CD4-positive, alpha-beta T cell (primary cell): ENCODE data around the gene KDM8. TPM values are rescaled to one million over a fixed set of nuclear protein-coding genes. Genes with fewer than 3 reads are reported as not detected.

ENCODE experiments used
- ATAC-seq: fragments of 200-7000 bp; cut with Tn5 transposase; one replicate; pipeline ENCODE4 v1.10.0; 2022; ENCODE audit warnings: mild to moderate bottlenecking; ENCODE audit not compliant: poor library complexity
- CTCF ChIA-PET: fragments of 350-600 bp; sonication (Branson Sonifier 250); formaldehyde crosslinking; loops from one replicate; lab custom pipeline; 2021; ENCODE audit warnings: antibody characterized with exemption, inconsistent platforms; lab: Charles Lee
- POLR2A ChIA-PET: fragments of 350-600 bp; sonication (Branson Sonifier 250); formaldehyde crosslinking; loops from one replicate; lab custom pipeline; 2021; ENCODE audit warnings: antibody characterized with exemption, inconsistent platforms; lab: Charles Lee
- DNase-seq, 14 experiments: peaks; one replicate each; pipeline ENCODE4 v3.0.0-alpha.2; 2013 to 2020; ENCODE audit warnings: mixed read lengths in 2 of 14
- H3K27ac ChIP-seq, 2 donors: one replicate each; pipeline versions ENCODE4 v1.5.1 to v1.7.0; 2013; ENCODE audit warnings: low read length in 2 of 2, low read depth in 1 of 2, mild to moderate bottlenecking in 1 of 2
- H3K27me3 ChIP-seq, 2 experiments: 1 replicate in 1 of 2; 2 replicates in 1 of 2; pipeline versions ENCODE4 v1.6.1 to v1.7.0; 2013; ENCODE audit warnings: low read length in 2 of 2, control low read depth in 1 of 2, mild to moderate bottlenecking in 1 of 2, moderate library complexity in 1 of 2; ENCODE audit not compliant: insufficient read depth in 2 of 2, control insufficient read depth in 1 of 2
- H3K36me3 ChIP-seq: one replicate; pipeline ENCODE4 v1.6.1; 2013; ENCODE audit warnings: low read length, control low read depth; ENCODE audit not compliant: insufficient read depth
- H3K4me1 ChIP-seq: one replicate; pipeline ENCODE4 v1.6.1; 2013; ENCODE audit warnings: low read length, control low read depth; ENCODE audit not compliant: insufficient read depth
- H3K4me3 ChIP-seq: one replicate; pipeline ENCODE4 v1.5.1; 2013; ENCODE audit warnings: mild to moderate bottlenecking, low read length, moderate library complexity
- H3K9me3 ChIP-seq, 2 experiments: 1 replicate in 1 of 2; 2 replicates in 1 of 2; pipeline versions ENCODE4 v1.6.1 to v1.7.0; 2013; ENCODE audit warnings: low read length in 2 of 2, mild to moderate bottlenecking in 2 of 2, control low read depth in 1 of 2, moderate library complexity in 1 of 2; ENCODE audit not compliant: control insufficient read depth in 1 of 2, insufficient read depth in 1 of 2
- H3K27ac Mint-ChIP-seq: one replicate; pipeline ENCODE4 v1.8.0; 2020; ENCODE audit warnings: mixed read lengths
- H3K27me3 Mint-ChIP-seq: one replicate; pipeline ENCODE4 v1.8.0; 2021; ENCODE audit warnings: mixed read lengths
- H3K36me3 Mint-ChIP-seq: one replicate; pipeline ENCODE4 v1.8.0; 2021; ENCODE audit warnings: low read depth, mixed read lengths
- H3K4me1 Mint-ChIP-seq: one replicate; pipeline ENCODE4 v1.8.0; 2021; ENCODE audit warnings: low read depth, mixed read lengths
- H3K4me3 Mint-ChIP-seq: one replicate; pipeline ENCODE4 v1.8.0; 2020; ENCODE audit warnings: mild to moderate bottlenecking, mixed read lengths
- H3K9me3 Mint-ChIP-seq: one replicate; pipeline ENCODE4 v1.8.0; 2020; ENCODE audit warnings: mixed read lengths
- intact Hi-C, 2 experiments: fragments of 100-400 bp; cut with DNase I in 1 of 2; cut with micrococcal nuclease in 1 of 2; formaldehyde crosslinking; loops; one replicate each; pipeline versions ENCODE4 v1.15.1 to v1.9.0; 2023 to 2025; cut with DNase I, micrococcal nuclease
- total RNA-seq, 174 experiments: library from RNA in 2 of 174; stranded (reverse) in 2 of 174; gene quantifications; one replicate each; pipeline ENCODE4 v1.2.3 and lab custom pipeline; 2021 to 2026
- TF ChIP-seq, protein P1 (sequence below): fragments of 200-600 bp; IDR thresholded peaks from one replicate; pipeline ENCODE4 v1.8.0; 2022; ENCODE audit warnings: antibody characterized with exemption, mild to moderate bottlenecking

KDM8 gene
- total RNA-seq, 2 experiments from 2014 or later: 15.1 to 17.3 TPM

DNA sequence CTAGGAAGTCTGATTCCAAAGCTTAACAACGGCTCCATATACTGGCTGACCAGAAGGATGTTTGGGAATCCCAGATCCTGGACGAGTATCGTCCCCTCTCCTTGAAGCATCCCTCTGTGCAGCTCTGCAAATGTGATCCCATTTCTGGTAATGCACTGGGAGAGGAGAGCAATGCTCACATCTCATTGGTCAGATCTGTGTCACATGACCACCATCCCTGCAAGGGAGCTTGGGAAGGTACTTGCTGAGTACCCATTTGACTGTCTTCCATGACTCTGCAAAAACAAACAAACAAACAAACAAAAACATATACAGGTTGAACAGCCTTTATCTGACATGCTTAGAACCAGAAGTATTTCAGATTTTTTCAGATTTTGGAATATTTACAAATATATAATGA is 41.9 kb upstream of the KDM8 start:
- no peaks in the 10 kb centered on the region for H3K4me1 Mint-ChIP-seq
- no peaks in the 10 kb centered on the region for H3K36me3 Mint-ChIP-seq
- DNase-seq: no peak
- POLR2A ChIA-PET: interaction anchor here (2.8 kb wide), 1 partner anchor 13 kb away, joined by 9 read pairs; no protein-coding TSS in a partner anchor
- H3K9me3 Mint-ChIP-seq: peaks cover 2% of the 10 kb centered on the region
- no peak for ATAC-seq
- intact Hi-C loops: no loop called here
- peaks cover 5 to 10% of the 10 kb centered on the region in 2 experiments for H3K9me3 ChIP-seq
- no peaks in the 10 kb centered on the region for H3K36me3 ChIP-seq
- H3K27me3 Mint-ChIP-seq: no peaks in the 10 kb centered on the region
- no peaks in the 10 kb centered on the region for H3K27me3 ChIP-seq
- CTCF ChIA-PET: interaction anchor here (1.4 to 2.3 kb wide), 3 partner anchors 8 to 206 kb away, joined by 3 to 8 read pairs (median 5); no protein-coding TSS in a partner anchor
- no peak overlapping the region for H3K27ac Mint-ChIP-seq
- H3K27ac ChIP-seq: no peak overlapping the region
- H3K4me3 ChIP-seq: no peak overlapping the region
- H3K4me3 Mint-ChIP-seq: no peak overlapping the region
- TF ChIP-seq, protein P1, sequence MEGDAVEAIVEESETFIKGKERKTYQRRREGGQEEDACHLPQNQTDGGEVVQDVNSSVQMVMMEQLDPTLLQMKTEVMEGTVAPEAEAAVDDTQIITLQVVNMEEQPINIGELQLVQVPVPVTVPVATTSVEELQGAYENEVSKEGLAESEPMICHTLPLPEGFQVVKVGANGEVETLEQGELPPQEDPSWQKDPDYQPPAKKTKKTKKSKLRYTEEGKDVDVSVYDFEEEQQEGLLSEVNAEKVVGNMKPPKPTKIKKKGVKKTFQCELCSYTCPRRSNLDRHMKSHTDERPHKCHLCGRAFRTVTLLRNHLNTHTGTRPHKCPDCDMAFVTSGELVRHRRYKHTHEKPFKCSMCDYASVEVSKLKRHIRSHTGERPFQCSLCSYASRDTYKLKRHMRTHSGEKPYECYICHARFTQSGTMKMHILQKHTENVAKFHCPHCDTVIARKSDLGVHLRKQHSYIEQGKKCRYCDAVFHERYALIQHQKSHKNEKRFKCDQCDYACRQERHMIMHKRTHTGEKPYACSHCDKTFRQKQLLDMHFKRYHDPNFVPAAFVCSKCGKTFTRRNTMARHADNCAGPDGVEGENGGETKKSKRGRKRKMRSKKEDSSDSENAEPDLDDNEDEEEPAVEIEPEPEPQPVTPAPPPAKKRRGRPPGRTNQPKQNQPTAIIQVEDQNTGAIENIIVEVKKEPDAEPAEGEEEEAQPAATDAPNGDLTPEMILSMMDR: no peak
- H3K4me1 ChIP-seq: no peaks in the 10 kb centered on the region

DNA sequence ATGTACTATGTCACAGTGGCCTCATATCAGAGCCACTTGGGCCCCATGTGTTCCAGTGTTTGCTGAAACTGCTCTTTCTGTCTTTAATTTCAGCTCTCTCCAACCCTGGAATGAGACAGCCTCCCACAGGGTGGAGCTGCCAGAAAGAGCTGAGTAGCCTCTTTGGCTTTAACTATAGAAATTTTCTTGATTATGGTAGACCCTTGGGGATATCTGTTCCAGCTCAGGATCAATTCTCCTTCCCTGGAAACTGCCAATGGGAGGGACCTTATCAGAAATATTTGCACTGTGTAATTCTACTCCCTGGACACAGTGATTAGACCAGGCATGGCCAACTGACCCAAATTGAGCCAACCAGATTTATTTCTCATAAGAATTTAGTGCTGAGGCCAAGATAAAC is 39.0 kb upstream of the KDM8 start:
- no peak overlapping the region for H3K4me3 Mint-ChIP-seq
- intact Hi-C loops: no loop called here
- H3K4me1 Mint-ChIP-seq: peaks cover 24% of the 10 kb centered on the region
- Histone ChIP-seq H3K27ac (no peak overlapping the region), H3K36me3 (no peaks in the 10 kb centered on the region), H3K9me3 (peaks cover 5 to 10% of the 10 kb centered on the region in 2 experiments), H3K27me3 (no peaks in the 10 kb centered on the region), H3K4me3 (no peak overlapping the region), H3K4me1 (peaks cover 16% of the 10 kb centered on the region)
- DNase-seq (no peak), ATAC-seq (no peak)
- H3K36me3 Mint-ChIP-seq: no peaks in the 10 kb centered on the region
- H3K9me3 Mint-ChIP-seq: no peaks in the 10 kb centered on the region
- ChIA-PET POLR2A (interaction anchor here (1.2 kb wide), 1 partner anchor 39 kb away, joined by 5 read pairs; the partner anchor contains the start of gene KDM8), CTCF (interaction anchor here (1.6 to 1.7 kb wide), 2 partner anchors 9 to 15 kb away, joined by 3 to 5 read pairs; no protein-coding TSS in a partner anchor)
- no peak overlapping the region for H3K27ac Mint-ChIP-seq
- TF ChIP-seq, protein P1: no peak
- no peaks in the 10 kb centered on the region for H3K27me3 Mint-ChIP-seq

DNA sequence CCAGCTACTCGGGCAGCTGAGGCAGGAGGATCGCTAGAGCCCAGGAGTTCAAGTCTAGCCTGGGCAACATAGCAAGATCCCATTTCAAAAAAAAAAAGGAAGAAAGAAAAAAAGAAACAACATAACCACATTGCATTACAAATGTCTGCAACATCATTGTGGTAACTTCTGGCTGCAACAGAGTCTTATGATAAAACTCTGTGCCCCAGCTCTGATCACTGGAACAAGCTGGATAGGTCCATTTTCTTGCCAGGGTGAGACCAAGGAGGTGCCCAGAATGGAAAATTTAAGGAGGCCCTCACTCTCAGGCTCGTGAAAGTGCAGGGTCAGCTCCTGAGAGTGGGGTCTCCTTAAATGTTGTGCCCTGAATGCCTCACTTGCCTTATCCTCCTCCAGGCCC is 37.8 kb upstream of the KDM8 start:
- Histone ChIP-seq H3K4me3 (no peak overlapping the region), H3K27me3 (no peaks in the 10 kb centered on the region), H3K36me3 (no peaks in the 10 kb centered on the region), H3K27ac (no peak overlapping the region), H3K9me3 (peaks cover 5 to 10% of the 10 kb centered on the region in 2 experiments), H3K4me1 (peaks cover 29% of the 10 kb centered on the region)
- TF ChIP-seq, protein P1: no peak
- no peaks in the 10 kb centered on the region for H3K27me3 Mint-ChIP-seq
- no peaks in the 10 kb centered on the region for H3K36me3 Mint-ChIP-seq
- peaks cover 36% of the 10 kb centered on the region for H3K4me1 Mint-ChIP-seq
- H3K9me3 Mint-ChIP-seq: no peaks in the 10 kb centered on the region
- ChIA-PET POLR2A (interaction anchor here (0.9 to 1.4 kb wide), 3 partner anchors 8 to 202 kb away, joined by 3 to 5 read pairs (median 3); partner anchors contain the start of gene KDM8), CTCF (interaction anchor here (1.0 to 1.7 kb wide), 3 partner anchors 10 to 70 kb away, joined by 3 to 5 read pairs (median 3); no protein-coding TSS in a partner anchor)
- intact Hi-C loops: no loop called here
- no peak for ATAC-seq
- no peak overlapping the region for H3K4me3 Mint-ChIP-seq
- H3K27ac Mint-ChIP-seq: no peak overlapping the region
- no peak for DNase-seq
